HG03432 (cell line): ENCODE results near the gene VAMP2.

Source experiments
- ATAC-seq: cut with Tn5 transposase; IDR thresholded peaks from one replicate; pipeline ENCODE4 v1.9.1; 2021; ENCODE audit warnings: mild to moderate bottlenecking, moderate library complexity; ENCODE audit not compliant: unreplicated experiment

Gene VAMP2

DNA sequence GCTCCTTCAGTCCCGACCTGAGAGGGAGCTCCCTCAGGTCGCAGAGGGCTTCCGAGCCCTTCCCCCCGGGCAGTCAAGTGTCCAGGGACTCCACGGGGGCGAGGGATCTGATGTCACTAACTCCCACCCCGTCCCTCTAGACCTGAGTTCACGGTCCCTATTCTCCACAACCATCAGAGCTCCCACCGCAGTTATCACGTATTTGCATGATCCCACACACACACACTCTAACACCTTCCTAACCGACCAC, 6.8 kb downstream of the VAMP2 start:
- ATAC-seq = no peak

DNA sequence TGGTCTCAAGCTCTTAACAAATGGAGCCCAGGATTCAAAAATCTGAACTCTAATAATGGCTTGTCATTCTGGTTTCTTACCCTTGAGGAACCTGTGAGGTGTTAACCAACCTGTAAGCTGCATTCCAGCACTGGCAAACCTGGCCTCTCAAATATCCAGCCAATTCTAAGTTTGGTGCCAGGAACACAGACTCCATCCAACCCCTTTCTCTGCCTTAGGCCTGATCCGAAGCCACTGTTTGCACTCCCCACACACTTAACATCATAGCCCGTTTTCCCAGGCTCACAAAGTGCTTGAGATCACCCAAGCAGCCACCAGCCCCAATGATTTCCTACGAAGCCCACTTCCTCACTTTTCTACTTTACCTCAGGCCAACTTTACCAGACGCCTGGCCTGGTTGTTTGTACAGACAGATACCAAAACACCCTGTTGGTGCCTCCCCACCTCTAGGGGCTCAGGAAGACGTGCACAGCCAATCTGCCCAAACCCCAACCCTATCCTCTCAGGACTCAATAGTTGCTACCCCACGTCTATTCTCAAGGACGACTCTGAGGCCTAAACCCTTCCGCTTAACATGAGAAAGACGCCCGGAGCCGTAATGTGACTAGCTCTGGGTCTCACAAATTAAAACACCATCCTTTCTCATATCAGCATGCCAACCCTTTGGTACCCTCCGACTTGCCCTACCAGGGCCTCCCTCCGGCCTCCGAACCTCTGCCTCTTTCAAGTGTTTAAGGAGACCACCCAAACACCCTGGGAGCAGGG, 7.3 kb downstream of the VAMP2 start:
- no peak for ATAC-seq

DNA sequence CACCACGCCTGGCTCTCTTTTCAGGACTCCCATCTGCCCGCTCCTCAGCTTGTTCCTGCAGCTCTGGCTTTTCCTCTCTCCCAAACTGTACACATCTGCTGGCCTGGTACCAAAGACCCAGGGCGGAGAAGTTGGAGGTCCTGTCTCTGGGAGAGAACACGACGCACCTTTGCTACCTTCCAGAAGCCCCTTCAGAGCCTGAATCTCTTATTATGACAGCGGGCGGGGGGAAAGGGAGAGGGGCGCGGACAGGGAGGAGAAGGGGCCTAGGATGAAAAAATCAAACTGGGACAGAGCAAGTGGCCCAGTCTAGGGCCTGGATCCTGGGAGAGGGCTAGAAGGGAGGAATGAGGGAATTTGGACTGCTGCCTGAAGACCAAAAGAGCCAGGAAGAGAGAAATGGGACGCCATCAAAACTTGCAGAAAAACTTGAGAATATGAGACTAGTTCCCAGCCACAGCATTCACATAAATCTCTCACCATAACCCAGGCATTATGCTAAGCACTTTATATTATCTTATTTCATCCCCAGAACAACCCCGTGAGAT, 8.1 kb downstream of the VAMP2 start:
- ATAC-seq = no peak

DNA sequence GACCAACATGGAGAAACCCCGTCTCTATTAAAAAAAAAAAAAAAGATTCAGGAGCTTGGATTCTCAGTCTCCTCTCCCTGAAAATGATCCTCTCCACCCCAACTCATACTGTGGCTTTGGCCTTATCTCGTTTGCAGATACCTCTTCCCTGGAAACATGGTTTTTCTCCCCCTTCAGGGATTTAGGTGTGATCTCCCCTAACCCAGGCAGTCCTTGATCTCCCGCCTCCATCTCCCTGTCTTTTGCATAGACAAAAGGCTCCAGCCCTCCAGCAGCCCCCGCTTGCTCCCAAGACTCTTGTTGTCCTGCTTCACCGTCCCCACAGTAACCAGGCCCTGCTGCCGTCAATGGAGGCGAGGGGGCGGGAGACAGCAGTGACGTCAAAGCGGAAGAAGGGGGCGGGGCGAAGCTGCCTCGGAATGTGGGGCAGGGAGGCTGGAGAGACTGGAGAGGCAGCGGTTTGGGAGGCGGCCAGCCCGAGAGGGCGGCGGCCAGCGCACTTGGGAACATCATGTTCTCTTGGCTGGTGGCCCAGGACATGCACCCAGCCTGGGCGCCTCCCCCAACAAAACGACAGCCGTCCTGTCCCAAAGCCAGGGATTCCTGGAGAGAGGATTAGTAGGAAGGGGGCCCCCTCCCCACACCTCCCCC, 8.7 kb downstream of the VAMP2 start:
- no peak for ATAC-seq

DNA sequence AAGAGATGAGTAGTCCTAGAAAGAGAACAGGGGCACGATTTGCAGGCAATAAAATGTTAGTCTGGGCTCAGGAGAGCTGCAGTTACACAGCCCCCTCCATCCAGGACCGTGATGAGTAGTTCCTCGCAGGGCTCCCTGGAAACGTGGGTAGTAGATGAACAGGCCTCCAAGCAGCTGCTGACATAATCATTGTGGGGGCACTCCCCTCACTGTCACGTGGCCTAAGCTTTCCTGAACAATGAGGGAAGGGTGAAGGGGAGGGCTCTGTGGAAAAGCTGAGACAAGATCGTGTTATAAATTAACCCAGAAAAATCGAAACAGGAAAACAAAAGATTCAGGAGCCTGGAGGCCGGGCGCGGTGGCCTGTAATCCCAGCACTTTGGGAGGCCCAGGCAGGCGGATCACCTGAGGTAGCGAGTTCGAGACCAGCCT, 9.2 kb downstream of the VAMP2 start:
- no peak for ATAC-seq

DNA sequence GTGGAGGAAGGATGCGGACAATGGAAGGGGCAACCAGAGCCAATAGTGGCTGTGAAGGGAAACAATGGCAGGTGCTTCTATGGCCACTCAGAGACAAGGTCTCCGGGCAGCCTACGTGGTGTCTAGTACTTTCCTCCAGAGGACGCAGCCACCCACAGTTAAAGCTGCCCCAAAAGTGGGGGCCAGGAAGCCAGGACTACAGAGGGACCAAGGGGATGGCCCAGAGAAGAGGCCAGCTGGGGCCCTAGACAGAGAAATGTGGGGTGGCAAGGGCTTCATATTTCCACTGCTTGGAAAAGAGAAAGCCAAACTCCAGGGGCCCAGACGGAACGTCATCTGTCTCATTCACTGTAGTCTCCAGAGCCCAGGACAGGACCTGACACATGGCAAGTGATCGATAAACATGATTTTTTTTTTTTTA, 9.7 kb downstream of the VAMP2 start:
- ATAC-seq = no peak

DNA sequence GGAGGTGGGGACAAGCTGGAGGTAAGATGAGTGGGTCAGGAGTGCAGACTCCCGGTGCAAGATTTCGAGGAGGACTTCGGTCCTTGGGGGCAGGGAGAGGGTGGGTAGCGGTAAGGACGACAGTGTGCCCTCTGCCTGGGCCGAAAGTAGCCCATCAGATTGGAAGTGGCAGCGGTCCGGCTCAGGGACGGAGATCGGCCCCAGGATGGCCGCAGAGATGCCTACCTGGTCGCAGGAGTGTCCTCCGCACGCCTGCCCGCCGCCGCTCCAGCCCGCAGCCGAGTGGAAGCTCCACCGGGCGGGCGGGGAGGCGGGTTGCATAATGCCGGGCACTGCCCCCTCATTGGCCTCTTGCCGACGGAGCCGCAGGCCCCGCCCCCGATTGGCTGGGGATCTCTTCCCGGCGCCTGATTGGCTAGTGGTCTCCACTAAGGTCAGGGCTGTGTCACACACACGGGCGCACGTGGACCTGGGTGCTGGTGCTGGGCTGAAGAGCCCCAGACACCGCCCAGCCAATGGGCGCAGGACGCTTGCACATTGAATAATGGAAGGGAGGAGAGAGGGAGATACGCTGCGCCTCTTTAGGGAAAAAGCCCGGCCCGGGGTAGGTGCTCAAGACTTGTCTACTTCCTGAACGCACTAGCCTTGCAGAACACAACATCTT, 10.5 kb downstream of the VAMP2 start, which contains the start of gene PER1:
Gene PER1, minus strand, starts transcription at position 293 of the 664 bp plus-strand sequence. CDS start 1,698 bp downstream, outside the sequence.
- ATAC-seq = peak; percentile 25

DNA sequence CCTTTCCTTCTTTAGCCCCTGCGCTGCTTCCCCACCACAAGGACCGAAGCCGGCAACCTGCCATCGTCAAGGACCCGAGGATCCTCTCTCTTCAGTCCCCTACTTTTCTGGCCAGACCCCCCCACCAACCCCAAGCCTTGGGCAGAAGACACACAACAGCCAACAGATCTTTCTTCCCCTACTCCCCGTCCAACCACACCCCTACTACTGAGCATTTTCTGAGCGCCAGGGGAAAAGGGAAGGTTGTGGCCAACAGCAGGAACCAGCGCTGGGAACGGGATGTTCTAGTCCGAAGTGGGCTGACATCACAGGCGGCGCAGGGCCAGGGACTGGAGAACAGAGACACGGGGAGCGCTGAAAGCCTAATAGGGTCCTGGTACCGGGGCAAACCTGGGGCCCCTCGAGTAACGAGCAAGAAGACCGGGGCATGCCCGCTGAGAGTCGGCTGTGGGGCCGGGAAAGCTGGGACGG, 11.1 kb downstream of the VAMP2 start:
- ATAC-seq = no peak

DNA sequence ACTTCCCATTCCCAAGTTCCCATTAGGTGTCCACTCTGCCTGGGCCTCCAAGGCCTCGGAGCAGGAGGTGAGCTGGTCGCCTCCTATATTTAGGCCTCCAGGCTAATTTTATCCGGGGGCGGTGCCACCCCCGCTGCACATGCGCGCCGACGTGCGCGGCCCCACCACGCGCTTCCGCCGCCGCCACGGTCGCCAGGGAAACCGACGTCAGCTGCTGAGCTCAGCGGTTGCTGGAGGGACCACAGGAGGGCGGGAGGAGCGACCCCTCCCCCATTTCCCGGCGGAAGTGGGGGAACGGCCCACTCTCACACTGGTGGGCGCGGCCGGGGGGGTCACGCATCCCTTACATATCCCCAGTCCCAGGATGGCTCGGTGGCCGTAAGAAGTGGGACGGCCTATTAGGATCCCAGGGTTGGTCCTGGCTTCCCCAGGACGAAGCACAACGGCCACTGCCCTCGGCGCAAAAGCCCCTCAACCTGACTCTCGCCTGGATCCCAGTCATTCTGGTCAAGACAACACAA, 11.6 kb downstream of the VAMP2 start:
- peak; percentile 57 for ATAC-seq

DNA sequence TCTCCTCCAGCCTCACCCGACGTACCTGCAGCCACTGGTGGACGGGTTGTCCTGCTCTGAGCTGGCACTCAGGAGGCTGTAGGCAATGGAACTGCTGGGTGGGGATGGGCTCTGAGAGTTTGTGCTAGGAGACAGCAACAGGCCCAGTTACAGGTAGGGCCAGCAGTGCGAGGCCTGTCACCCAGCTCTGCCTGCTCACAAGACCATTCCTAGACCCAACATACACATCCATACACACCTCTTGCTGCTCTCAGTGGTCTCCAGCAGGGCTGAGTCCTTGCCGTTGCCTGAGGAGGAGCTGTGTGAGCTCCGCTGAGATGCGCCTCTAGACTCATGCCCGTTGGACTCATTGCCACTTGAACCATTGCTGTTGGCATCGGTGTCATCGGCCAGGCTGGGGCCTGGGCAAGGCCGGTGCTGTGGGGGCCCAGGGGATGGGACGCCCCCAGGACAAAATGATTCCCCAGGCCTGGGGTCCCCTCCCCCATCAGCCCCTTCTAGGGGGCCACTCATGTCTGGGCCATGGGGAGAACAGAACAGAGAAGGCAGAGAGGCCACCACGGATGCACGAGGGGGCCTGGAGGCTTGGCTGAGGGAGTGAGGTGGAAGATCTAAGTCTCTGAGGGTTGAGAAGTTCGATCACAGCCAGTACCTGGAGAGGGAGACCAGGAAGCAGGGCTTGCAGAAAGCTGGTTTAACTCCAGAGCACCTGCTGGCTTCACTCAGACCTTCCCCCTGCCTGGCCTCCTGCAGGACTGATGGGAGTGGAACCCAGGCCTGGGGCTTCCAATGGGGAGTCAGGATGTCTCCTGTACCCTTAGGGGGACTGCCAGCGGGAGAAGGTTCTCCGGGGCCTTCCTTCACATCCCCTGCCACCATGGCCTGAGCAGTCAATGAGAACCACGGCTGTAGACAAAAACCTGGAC, 12.3 kb downstream of the VAMP2 start:
- no peak for ATAC-seq

DNA sequence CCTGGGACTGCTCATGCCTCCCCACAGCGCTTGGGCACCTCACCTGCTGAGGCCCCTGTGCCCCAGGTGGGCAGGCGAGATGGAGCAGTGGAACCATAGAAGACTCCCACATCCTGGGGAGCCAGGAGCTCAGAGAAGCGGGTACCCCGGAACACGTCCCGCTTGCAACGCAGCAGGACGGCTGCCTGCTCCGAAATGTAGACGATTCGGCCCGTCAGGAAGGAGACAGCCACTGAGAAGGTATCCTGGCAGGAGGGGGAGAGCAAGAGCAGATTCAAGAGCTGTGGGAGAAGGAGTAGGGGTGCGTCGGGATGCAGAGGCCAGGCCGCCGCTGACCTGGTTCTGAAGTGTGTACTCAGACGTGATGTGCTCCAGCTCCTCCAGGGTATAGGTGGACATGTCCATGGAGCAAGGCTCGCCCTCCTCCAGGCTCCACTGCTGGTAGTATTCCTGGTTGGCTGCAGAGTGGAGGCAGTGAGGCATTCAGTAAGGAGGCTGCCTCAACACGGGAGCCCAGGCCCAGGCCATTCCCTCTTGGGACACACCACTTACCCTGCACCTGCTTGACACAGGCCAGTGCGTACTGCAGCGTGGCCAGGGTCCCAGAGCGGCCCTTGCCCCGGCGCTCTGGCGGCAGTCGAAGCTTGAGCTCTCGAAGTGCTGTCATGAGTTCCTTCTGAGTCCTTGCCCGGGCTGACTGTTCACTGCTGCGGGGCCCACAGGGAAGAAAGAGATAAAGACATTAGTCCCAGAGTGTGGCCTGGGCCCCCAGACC, 13.1 kb downstream of the VAMP2 start:
- no peak for ATAC-seq

DNA sequence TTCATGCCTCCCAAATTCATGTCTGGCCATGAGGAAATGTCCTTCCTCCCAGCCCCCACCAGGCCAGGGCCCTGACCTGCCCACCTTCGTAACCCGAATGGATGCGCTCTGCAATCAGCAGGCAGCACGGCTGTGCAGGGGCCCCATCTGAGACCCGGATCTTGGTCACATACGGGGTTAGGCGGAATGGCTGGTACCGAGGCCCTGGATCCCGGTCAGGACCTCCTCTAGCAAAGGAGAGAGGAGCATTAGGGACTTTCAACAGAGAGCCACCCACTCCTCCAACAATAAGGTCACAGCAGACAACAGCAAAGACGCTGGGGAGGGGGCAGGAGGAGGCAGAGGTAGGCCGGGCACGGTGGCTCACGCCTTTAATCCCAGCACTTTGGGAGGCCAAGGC, 14.2 kb downstream of the VAMP2 start:
- ATAC-seq = no peak

DNA sequence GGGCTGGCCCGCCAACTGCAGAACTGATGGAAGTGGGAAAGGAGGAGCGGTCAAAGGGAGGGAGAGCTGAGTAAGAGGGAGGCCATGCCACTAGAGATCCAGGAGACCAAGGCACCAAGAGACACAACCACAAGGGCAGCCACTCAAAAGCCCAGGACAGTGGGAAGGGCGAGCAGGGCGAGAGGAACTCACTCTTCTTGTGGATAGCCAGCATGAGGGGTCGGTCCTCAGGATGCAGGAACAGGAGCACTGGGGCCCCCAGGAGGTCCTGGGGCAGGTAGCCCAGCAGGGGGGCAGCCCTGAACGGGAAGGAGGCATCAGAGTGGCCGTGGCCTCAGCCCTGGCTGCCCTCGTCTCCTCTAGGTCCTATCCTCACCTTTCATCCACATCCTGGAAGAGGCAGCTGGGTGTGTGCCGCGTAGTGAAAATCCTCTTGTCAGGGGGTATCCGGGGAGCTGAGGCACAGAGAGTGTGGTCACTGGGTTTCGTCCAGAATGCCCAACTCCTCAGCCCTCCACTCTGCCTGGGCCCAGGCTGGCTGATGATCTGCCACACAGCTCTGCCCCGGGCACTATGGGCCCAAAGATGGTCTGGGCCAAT, 14.8 kb downstream of the VAMP2 start:
- ATAC-seq = no peak

DNA sequence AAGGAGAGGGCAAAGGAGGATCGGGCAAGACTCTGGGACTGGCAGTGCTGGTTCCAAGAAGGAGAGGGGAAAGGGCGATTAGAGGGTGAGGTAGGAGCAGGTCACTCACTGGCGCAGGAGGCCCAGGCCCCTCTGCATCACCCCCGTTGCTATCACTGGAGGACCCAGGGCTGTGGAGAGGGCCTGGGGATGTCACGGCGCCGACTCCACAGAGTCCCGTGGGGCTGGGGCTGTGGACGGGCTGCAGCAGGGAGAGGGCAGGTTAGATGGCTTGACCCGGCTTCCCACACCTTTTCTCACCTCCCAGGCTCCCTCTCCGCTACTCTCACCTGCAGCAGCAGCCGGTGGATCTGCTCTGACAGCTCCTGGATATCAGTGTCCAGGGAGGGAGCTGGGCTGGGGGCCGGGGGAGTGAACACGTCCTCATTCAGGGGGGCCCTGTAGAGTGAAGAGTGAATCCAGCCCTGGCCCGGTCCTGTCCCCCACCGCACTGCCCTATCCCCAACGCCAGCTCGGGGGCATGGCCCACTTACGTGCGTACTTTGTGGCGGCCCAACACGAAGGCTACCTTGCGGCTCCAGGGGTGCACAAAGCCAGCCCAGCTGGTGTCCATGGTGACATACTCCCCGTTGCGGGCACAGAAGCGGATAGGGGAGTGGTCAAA, 15.5 kb downstream of the VAMP2 start:
- ATAC-seq = no peak

DNA sequence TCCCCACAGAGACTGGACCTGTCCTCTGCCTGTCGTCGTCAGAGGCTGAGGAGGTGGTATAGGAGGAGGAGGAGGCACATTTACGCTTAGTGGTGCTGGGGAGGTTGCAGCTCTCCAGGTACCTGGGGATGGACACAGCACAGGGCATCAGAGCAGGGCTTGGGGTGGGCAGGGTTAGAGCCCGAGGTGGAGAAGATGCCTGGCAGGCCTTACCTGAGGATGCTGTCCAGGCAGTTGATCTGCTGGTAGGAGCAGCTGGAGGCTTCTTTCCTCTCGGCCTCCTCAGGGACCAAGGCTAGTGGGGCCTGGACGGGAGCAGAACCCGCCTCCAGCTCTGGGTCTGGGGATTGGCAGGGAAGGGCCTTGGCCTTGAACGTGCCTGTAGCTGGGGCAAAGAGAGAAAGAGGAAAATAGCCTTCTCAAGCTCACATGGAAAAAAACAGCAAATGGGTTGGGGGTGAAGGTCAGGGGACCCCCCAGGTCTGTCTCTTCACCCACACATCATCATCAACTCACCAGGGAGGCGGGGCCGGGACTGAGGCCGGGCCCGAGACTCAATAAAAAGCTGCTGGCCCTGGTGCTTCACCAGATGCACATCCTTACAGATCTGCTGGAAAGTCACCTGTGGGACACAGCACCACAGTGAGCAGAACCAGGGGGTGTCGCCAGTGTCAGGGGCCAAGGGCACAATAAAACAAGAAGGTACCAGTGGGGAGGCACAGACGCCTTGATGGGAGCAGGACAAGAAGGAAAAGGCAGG, 16.2 kb downstream of the VAMP2 start:
- ATAC-seq = no peak

DNA sequence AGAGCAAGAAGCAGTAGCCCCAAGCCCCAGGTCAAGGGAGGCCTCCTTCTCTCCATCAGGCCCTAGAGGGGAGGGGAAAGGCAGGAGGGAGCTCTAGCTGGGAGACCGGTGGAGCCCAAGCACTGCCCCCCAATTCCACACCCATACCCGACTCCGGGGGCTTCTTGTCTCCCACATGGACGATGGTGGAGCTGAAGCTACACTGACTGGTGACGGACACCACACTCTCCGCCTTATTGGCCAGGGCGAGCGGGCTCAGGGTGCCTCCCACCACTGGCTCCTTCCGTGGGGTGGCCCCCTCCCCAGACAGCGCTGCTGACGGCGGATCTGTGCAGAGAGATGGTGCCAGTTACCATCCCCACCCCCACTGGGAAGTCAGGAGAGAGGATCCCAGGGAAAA, 16.9 kb downstream of the VAMP2 start:
- no peak for ATAC-seq

DNA sequence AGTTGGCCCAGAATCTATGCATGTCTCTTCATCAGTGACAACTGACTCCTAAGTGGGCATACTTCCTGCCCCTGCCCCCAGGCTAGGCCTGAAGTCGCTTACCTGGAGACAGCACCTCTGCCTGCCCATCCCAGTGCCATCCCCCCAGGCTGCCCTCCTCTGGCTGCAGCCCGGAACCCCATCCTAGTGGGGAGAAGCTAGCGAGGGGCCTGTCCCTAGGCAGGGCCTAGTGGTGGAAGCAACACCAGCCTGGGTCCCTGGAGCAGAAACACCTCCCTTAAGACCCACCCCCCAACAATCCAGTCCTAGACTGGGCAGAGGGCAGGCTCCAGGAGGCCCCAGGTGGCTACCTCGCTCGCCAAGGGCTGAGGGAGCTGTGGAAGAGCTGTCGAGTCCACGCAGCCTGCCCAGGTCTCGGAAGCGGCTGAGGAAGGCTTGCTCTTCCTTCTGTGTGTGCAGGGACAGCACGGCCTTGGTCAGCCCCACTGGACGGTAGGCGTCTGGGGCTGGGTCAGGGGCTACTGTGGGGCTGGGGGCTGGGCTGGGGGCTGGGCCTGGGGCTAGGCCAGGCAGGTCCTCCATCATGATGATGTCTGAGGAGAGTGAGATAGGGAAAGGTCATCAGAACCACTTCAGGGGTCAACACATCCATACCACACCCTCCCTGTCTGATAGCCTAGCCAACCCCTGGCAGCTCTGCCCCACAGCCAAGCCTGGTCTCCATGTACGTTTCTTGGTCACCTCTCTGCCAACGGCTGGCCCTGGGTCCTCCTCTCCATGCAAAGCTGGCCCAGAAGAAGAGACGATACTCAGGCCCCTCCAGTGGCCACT, 18.1 kb downstream of the VAMP2 start:
- ATAC-seq = no peak
